ENCODE data around the gene ESRRA. TPM values are rescaled to one million over a fixed set of nuclear protein-coding genes. Genes with fewer than 3 reads are reported as not detected.

Gene ESRRA
- total and polyA plus RNA-seq, 4 donors, result 10.8 to 88.4 (median 73.0) TPM

DNA sequence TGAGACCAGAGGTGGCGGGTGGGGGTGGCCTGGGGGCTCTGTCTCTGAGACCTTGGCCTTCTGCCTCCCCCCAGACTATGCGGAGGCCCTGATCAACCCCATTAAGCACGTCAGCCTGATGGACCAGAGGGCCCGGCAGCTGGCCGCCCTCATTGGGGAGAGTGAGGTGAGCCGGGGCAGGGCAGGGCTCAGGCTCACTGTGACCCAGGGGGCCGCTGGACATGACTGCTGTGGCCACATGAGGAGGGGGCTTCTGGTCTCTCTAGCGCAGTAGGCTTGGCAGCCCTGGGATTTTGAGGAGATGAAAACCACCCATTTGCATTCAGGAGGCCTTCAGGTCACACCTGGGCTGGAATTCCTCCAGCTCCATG lies 41.4 kb upstream of the ESRRA start:
- Histone ChIP-seq H3K4me3 (no peak overlapping the region), H3K9ac (ENCODE audit: insufficient read depth in 1 of 2, low read length in 2 of 2) (no peak overlapping the region), H3K27me3 (ENCODE audit: control insufficient read depth in 3 of 3, insufficient read depth in 3 of 3, low read length in 2 of 3) (no peaks in the 10 kb centered on the region), H3K36me3 (ENCODE audit: control insufficient read depth in 4 of 4, insufficient read depth in 4 of 4, low read length in 4 of 4) (peaks cover 2 to 70% (median 17%) of the 10 kb centered on the region in 4 donors), H3K9me3 (ENCODE audit: control insufficient read depth in 4 of 4, insufficient read depth in 3 of 4, low read length in 3 of 4) (no peaks in the 10 kb centered on the region), H3K4me1 (ENCODE audit: control insufficient read depth in 5 of 5, insufficient read depth in 5 of 5, low read length in 5 of 5) (peaks cover 0 to 12% (median 5%) of the 10 kb centered on the region in 5 donors), H3K27ac (ENCODE audit: low read depth in 1 of 2, low read length in 1 of 2) (no peak overlapping the region)
- no peak for DNase-seq
- ATAC-seq (ENCODE audit: insufficient read depth, low FRiP score), result no peak
- WGBS, 2 donors, result 92 to 96% methylated on average over 8 of the region's 8 CpGs
- TF ChIP-seq, protein P1, sequence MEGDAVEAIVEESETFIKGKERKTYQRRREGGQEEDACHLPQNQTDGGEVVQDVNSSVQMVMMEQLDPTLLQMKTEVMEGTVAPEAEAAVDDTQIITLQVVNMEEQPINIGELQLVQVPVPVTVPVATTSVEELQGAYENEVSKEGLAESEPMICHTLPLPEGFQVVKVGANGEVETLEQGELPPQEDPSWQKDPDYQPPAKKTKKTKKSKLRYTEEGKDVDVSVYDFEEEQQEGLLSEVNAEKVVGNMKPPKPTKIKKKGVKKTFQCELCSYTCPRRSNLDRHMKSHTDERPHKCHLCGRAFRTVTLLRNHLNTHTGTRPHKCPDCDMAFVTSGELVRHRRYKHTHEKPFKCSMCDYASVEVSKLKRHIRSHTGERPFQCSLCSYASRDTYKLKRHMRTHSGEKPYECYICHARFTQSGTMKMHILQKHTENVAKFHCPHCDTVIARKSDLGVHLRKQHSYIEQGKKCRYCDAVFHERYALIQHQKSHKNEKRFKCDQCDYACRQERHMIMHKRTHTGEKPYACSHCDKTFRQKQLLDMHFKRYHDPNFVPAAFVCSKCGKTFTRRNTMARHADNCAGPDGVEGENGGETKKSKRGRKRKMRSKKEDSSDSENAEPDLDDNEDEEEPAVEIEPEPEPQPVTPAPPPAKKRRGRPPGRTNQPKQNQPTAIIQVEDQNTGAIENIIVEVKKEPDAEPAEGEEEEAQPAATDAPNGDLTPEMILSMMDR (IDR thresholded peaks at IDR 0.05; ENCODE audit: control extremely low read depth, extremely low read depth), result no peak

- Histone ChIP-seq H3K27ac (ENCODE audit: low read depth in 1 of 2, low read length in 1 of 2) (no peak overlapping the region), H3K36me3 (ENCODE audit: control insufficient read depth in 4 of 4, insufficient read depth in 4 of 4, low read length in 4 of 4) (peaks cover 2 to 65% (median 14%) of the 10 kb centered on the region in 4 donors), H3K4me1 (ENCODE audit: control insufficient read depth in 5 of 5, insufficient read depth in 5 of 5, low read length in 5 of 5) (peaks cover 0 to 16% (median 6%) of the 10 kb centered on the region in 5 donors), H3K9me3 (ENCODE audit: control insufficient read depth in 4 of 4, insufficient read depth in 3 of 4, low read length in 3 of 4) (no peaks in the 10 kb centered on the region), H3K27me3 (ENCODE audit: control insufficient read depth in 3 of 3, insufficient read depth in 3 of 3, low read length in 2 of 3) (no peaks in the 10 kb centered on the region), H3K9ac (ENCODE audit: insufficient read depth in 1 of 2, low read length in 2 of 2) (no peak overlapping the region), H3K4me3 (no peak overlapping the region)
- DNase-seq (no peak), ATAC-seq (ENCODE audit: insufficient read depth, low FRiP score) (no peak)
- TF ChIP-seq, protein P1 (IDR thresholded peaks at IDR 0.05; ENCODE audit: control extremely low read depth, extremely low read depth), result no peak
- whole genome bisulfite sequencing, 2 donors, result 95 to 97% methylated on average over 10 of the region's 10 CpGs
Measured at GRCh38 chr11:64264371-64264852, 40.9 kb upstream of the ESRRA start.

DNA sequence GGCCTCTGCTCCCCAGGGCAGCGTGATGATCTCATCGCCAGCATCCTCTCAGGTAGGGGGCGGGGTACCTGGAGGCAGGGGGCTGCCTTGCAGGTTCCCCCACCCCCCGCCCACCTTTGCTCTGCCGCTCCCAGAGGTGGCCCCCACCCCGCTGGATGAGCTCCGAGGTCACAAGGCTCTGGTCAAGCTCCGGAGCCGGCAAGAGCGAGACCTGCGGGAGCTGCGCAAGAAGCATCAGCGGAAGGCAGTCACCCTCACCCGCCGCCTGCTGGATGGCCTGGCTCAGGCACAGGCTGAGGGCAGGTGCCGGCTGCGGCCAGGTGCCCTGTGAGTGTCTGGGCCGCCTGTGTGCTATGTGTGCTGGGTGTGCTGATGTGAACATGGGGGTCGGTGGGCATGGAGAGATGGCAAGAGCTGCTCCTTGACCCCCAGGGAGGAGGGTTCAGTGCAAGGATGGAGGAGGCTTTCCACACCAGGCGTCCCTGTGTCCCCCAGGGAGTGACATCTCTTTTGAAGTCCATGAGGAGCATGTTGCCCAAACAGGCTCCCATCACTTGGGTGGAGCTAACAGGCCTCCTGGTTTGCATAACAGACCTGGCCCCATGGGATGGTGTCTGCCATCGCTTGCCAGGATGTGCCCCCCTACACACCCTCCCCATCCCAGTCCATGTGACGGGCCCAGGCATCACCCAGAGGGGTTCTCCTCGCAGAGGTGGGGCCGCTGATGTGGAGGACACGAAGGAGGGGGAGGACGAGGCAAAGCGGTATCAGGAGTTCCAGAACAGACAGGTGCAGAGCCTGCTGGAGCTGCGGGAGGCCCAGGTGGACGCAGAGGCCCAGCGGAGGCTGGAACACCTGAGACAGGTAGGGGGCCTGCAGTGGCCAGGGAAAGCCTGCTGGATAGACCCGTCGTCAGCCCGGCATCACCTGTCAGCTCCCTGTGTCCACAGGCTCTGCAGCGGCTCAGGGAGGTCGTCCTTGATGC lies 39.9 kb upstream of the ESRRA start:
- Histone ChIP-seq H3K36me3 (ENCODE audit: control insufficient read depth in 4 of 4, insufficient read depth in 4 of 4, low read length in 4 of 4) (peaks cover 2 to 55% (median 11%) of the 10 kb centered on the region in 4 donors), H3K4me3 (no peak overlapping the region), H3K9ac (ENCODE audit: insufficient read depth in 1 of 2, low read length in 2 of 2) (no peak overlapping the region), H3K4me1 (ENCODE audit: control insufficient read depth in 5 of 5, insufficient read depth in 5 of 5, low read length in 5 of 5) (peaks cover 0 to 17% (median 6%) of the 10 kb centered on the region in 5 donors), H3K9me3 (ENCODE audit: control insufficient read depth in 4 of 4, insufficient read depth in 3 of 4, low read length in 3 of 4) (no peaks in the 10 kb centered on the region), H3K27me3 (ENCODE audit: control insufficient read depth in 3 of 3, insufficient read depth in 3 of 3, low read length in 2 of 3) (no peaks in the 10 kb centered on the region), H3K27ac (ENCODE audit: low read depth in 1 of 2, low read length in 1 of 2) (no peak overlapping the region)
- WGBS, 2 donors, result 92% methylated on average over 35 of the region's 35 CpGs
- TF ChIP-seq, protein P1 (IDR thresholded peaks at IDR 0.05; ENCODE audit: control extremely low read depth, extremely low read depth), result no peak
- no peak for ATAC-seq (ENCODE audit: insufficient read depth, low FRiP score)
- no peak for DNase-seq

Data from lung (tissue), 12 donors.